Esophagus squamous epithelium (tissue), 5 donors: ENCODE data around the gene ATP8A2. TPM values are rescaled to one million over a fixed set of nuclear protein-coding genes. Genes with fewer than 3 reads are reported as not detected.

Experiments used
- DNase-seq: peaks from one replicate; lab custom pipeline; 2025; lab: John Stamatoyannopoulos, UW
- H3K27ac ChIP-seq, 4 donors: fragments of 200-600 bp; sonication (generic); one replicate each; pipeline ENCODE4 v1.5.1; 2016 to 2019; ENCODE audit warnings: mild to moderate bottlenecking in 1 of 4
- H3K27me3 ChIP-seq, 4 donors: fragments of 200-600 bp; sonication (generic); 1 replicate in 3 of 4; 2 replicates in 1 of 4; pipeline versions ENCODE4 v1.5.1 to v1.6.0; 2017 to 2021; ENCODE audit warnings: antibody characterized with exemption in 1 of 4
- H3K36me3 ChIP-seq, 3 donors: fragments of 200-600 bp; sonication (generic); one replicate each; pipeline ENCODE4 v1.5.1; 2016 to 2019
- H3K4me1 ChIP-seq, 3 donors: fragments of 200-600 bp; sonication (generic); one replicate each; pipeline ENCODE4 v1.5.1; 2017 to 2019
- H3K4me3 ChIP-seq, 4 donors: fragments of 200-600 bp; sonication (generic); 1 replicate in 3 of 4; 2 replicates in 1 of 4; pipeline ENCODE4 v1.5.1; 2016 to 2019; ENCODE audit warnings: mild to moderate bottlenecking in 2 of 4, moderate library complexity in 1 of 4
- H3K9me3 ChIP-seq, 3 donors: fragments of 200-600 bp; sonication (generic); one replicate each; pipeline ENCODE4 v1.5.1; 2016 to 2019
- POLR2A ChIP-seq, 4 donors: fragments of 450-650 bp; IDR thresholded peaks; one replicate each; pipeline ENCODE4 v1.6.1; 2017; ENCODE audit warnings: antibody characterized with exemption in 4 of 4, mild to moderate bottlenecking in 4 of 4, moderate library complexity in 3 of 4
- WGBS, 2 donors: methylation state at CpG; one replicate each; pipeline ENCODE4 v1.1.5; 2018; 5-methylcytosine and 5-hydroxymethylcytosine counted together
- intact Hi-C: fragments of 100-400 bp; cut with DNase I; formaldehyde crosslinking; loops from one replicate; pipeline ENCODE4 v1.15.0; 2022
- total RNA-seq, 4 donors: library from RNA; depleted of rRNA; stranded (reverse); fragments of >200 nt; gene quantifications; one replicate each; pipeline ENCODE4 v1.1.0, GENCODE V29; 2016
- TF ChIP-seq, protein P1 (sequence below), 6 experiments: fragments of 450-650 bp in 4 of 6; fragments of 200-600 bp in 2 of 6; sonication (generic) in 2 of 6; IDR thresholded peaks; one replicate each; pipeline ENCODE4 v1.5.1; 2016 to 2019; ENCODE audit warnings: antibody characterized with exemption in 6 of 6, mild to moderate bottlenecking in 4 of 6, moderate library complexity in 4 of 6
- donor health status: DM: yes; HTN: yes; CAD: no.

Gene ATP8A2
- total RNA-seq, 4 donors from 2014 or later, result not detected

DNA sequence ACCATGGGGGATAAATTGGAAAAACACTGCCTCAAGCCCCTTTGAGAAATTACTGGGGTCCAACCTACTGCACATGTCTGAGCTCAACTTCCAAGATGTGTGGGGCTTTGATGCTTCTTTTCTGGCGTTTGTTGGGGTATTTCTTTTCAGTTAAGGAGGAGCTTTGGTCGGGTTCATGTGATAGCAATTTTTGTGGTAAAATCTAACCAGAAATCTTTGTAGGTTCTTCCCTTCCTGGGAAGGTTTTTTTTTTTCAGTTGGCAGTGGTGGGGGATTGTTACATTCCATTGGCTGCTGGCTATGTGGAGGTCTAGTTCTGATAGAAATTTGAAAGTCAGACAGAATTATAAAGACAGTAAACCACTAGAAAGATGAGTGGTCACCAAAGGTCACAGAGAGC, 327.8 kb downstream of the ATP8A2 start:
- Histone ChIP-seq H3K36me3 (no peaks in the 10 kb centered on the region), H3K27ac (no peak overlapping the region), H3K27me3 (no peaks in the 10 kb centered on the region), H3K4me3 (no peak overlapping the region), H3K4me1 (no peaks in the 10 kb centered on the region), H3K9me3 (no peaks in the 10 kb centered on the region)
- WGBS, 2 donors, result 34 to 35% methylated on average over 2 of the region's 2 CpGs
- DNase-seq, result no peak
- intact Hi-C loops, result no loop called here
- TF ChIP-seq POLR2A (IDR thresholded peaks at IDR 0.05), result no peak
- TF ChIP-seq, protein P1, sequence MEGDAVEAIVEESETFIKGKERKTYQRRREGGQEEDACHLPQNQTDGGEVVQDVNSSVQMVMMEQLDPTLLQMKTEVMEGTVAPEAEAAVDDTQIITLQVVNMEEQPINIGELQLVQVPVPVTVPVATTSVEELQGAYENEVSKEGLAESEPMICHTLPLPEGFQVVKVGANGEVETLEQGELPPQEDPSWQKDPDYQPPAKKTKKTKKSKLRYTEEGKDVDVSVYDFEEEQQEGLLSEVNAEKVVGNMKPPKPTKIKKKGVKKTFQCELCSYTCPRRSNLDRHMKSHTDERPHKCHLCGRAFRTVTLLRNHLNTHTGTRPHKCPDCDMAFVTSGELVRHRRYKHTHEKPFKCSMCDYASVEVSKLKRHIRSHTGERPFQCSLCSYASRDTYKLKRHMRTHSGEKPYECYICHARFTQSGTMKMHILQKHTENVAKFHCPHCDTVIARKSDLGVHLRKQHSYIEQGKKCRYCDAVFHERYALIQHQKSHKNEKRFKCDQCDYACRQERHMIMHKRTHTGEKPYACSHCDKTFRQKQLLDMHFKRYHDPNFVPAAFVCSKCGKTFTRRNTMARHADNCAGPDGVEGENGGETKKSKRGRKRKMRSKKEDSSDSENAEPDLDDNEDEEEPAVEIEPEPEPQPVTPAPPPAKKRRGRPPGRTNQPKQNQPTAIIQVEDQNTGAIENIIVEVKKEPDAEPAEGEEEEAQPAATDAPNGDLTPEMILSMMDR (IDR thresholded peaks at IDR 0.05), result no peak

DNA sequence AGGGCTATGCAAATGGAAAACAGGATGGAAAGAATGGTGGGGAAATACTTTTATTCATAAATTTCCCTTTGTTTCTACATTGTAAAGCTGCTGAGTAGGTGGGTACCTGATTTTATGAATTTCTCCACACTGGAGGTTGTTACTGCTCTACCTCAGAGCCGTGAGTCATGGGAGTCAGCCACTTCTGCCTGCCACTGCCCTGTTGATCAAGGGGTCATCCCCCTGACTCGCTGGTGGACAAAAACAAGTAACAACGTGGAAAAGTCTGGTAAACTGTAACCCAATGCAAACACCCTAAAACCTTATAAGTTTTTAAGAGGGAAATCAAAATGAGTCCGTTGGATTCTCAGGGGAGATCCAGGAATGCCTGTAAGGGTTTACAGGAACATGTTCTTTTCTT, 329.5 kb downstream of the ATP8A2 start:
- DNase-seq, result no peak
- no peak overlapping the region for H3K27ac ChIP-seq
- no peak for TF ChIP-seq POLR2A (IDR thresholded peaks at IDR 0.05)
- TF ChIP-seq, protein P1 (IDR thresholded peaks at IDR 0.05), result no peak

DNA sequence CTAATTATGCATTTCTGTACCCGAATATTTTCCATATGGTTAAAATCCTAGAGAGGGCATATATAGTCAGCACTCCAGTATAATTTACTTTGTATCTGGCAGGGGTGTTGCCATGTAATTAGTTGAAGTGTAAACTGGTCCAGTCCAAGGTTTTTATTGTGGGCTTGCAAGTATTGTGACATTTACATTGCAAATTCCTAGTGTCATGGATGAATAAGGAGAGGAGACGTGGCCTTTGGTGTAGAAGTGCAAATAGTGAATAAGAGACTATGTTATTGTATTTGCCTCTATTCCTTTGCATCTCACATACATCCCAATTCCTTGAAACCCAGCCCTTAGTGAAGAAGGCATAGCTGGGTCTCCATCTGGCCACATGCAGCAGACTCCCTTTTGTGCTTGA, 330.6 kb downstream of the ATP8A2 start:
- H3K27me3 ChIP-seq, result no peaks in the 10 kb centered on the region
- WGBS, 2 donors, result 65 to 73% methylated on average over 2 of the region's 2 CpGs
- DNase-seq, result no peak
- no peak overlapping the region for H3K4me3 ChIP-seq
- H3K4me1 ChIP-seq, result no peaks in the 10 kb centered on the region
- H3K36me3 ChIP-seq, result no peaks in the 10 kb centered on the region
- H3K9me3 ChIP-seq, result no peaks in the 10 kb centered on the region
- no peak overlapping the region for H3K27ac ChIP-seq
- intact Hi-C loops, result no loop called here
- TF ChIP-seq POLR2A (IDR thresholded peaks at IDR 0.05), result no peak
- TF ChIP-seq, protein P1 (IDR thresholded peaks at IDR 0.05), result no peak

More for the DNA sequence above, 329.5 kb downstream of the ATP8A2 start:
- Histone ChIP-seq H3K9me3 (no peaks in the 10 kb centered on the region), H3K4me1 (no peaks in the 10 kb centered on the region), H3K27me3 (no peaks in the 10 kb centered on the region), H3K36me3 (no peaks in the 10 kb centered on the region), H3K4me3 (no peak overlapping the region)
- intact Hi-C loops, result no loop called here
- 42 to 52% methylated on average over 4 of the region's 4 CpGs for WGBS, 2 donors

DNA sequence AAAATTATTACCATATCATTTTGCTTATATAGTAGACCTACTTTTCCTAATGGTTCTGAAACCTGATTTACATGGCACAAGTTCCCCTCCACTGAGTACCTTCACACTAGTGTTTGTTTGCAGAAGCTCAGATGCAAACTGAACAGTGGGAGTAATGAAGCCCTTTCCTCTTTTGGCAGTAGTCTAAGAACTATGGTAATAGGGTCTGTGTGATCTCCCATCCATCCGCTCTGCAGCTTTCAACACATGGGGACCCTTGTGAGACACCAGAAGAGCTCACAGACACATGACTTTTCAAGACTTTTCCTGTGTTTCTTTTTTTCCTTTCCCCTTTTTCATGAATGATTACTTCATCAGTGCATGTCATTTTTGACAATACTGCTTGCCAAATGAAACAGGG, 336.0 kb downstream of the ATP8A2 start:
- Histone ChIP-seq H3K9me3 (no peaks in the 10 kb centered on the region), H3K27me3 (peaks cover 0 to 6% (median 0%) of the 10 kb centered on the region in 4 donors), H3K4me3 (no peak overlapping the region), H3K36me3 (no peaks in the 10 kb centered on the region), H3K27ac (no peak overlapping the region), H3K4me1 (no peaks in the 10 kb centered on the region)
- intact Hi-C loops, result no loop called here
- TF ChIP-seq, protein P1 (IDR thresholded peaks at IDR 0.05), result no peak
- TF ChIP-seq POLR2A (IDR thresholded peaks at IDR 0.05), result no peak
- 67 to 85% methylated on average over 1 of the region's 1 CpG for WGBS, 2 donors
- DNase-seq, result no peak

DNA sequence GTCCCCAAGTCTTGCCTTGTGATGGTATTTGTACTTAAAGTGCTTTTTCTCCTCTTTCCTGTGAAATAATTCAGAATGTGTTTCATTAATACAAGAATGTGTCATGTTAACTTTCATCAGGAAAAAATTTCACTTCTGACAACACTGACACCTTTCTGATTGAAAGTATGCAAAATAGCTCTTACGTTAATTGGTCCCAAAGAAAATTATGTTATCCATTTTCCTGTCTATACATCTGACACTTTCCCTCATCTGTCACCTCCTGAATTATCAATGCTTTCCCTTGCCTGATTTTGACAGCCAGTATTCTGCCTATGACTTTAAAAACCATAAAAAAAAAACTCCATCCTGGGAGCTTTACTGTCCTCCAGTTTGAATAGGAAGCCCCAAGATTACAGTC, 336.5 kb downstream of the ATP8A2 start:
- peaks cover 0 to 6% (median 0%) of the 10 kb centered on the region in 4 donors for H3K27me3 ChIP-seq
- no peak for DNase-seq
- H3K36me3 ChIP-seq, result no peaks in the 10 kb centered on the region
- no peak overlapping the region for H3K27ac ChIP-seq
- intact Hi-C loops, result no loop called here
- no peaks in the 10 kb centered on the region for H3K9me3 ChIP-seq
- WGBS, 2 donors, result 72 to 76% methylated on average over 1 of the region's 1 CpG
- H3K4me3 ChIP-seq, result no peak overlapping the region
- no peak for TF ChIP-seq POLR2A (IDR thresholded peaks at IDR 0.05)
- TF ChIP-seq, protein P1 (IDR thresholded peaks at IDR 0.05), result no peak
- no peaks in the 10 kb centered on the region for H3K4me1 ChIP-seq
